OCI-LY7 (cell line): ENCODE data around the gene TSPAN9.

Source experiments
- CTCF ChIP-seq: fragments of 200-600 bp; sonication (generic); conservative IDR thresholded peaks from 2 replicates; pipeline ENCODE4 v1.5.1; 2014; ENCODE audit warnings: mild to moderate bottlenecking, antibody characterized with exemption, low read length, moderate library complexity, mixed read lengths
- EZH2phosphoT487 ChIP-seq: fragments of 200-600 bp; sonication (generic); IDR thresholded peaks from 2 replicates; pipeline ENCODE4 v1.6.1; 2018; ENCODE audit warnings: low read depth, borderline replicate concordance, mild to moderate bottlenecking, mixed run types, antibody characterized with exemption, low read length, moderate library complexity, mixed read lengths

DNA sequence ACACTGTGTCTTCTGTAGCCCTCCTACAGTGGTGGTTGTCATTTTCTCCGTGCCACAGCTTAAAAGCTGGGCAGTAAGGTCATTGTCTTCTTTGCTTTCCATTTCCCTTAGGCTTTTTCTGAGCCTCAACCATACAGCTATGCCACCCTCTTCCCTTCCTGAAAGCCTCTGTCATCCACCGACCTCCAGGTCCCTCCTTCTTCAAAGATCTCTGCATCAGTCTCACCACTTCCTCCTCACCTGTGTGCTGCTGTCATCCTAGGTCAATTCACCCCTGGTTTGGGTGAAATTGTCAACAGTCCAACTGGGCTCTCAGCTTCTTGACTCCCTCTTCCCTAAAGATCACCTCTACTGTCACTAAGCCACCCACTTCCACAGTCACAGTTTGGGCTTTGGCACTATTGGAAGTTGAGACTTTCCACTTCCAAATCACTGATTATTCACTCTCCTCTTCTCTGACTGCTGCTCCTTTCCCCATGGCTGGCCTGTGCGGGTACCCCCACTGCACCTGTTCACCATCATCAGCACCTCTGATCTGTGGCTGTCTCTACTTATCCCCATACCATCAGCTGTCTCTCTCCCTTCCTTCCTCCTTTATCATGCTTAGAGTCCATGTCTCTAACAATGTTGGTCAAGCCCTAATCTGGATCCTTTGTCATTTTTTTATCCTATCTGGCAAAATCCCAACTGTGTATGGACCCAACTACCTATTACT is 15.5 kb upstream of the TSPAN9 start:
- TF ChIP-seq CTCF: no peak
- no peak for TF ChIP-seq EZH2phosphoT487
